ENCODE results near the gene FAM185A. TPM values are rescaled to one million over a fixed set of nuclear protein-coding genes. Genes with fewer than 3 reads are reported as not detected.

The FAM185A gene
- total RNA-seq, 6 experiments from 2014 or later, result 3.8 to 5.6 (median 4.3) TPM

DNA sequence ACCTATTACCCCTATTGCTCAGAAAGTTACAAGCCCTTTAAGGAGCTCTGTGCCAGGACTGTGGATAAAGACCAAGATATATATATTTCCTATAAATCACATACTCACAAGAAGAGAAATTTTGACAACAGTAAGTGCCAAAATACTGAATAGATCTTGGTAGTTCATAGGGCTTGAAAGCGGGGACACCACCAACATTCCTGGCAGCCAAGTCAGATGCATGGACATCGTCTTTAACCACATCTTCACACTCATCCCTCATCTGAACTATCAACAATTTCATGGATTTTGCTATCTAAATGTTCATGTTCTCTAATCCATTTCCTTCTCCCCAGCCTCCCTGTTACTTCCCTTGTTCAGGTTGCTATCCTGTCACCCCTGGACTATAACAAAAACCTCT lies 96.5 kb downstream of the FAM185A start:
- DNase-seq, result no peak

DNA sequence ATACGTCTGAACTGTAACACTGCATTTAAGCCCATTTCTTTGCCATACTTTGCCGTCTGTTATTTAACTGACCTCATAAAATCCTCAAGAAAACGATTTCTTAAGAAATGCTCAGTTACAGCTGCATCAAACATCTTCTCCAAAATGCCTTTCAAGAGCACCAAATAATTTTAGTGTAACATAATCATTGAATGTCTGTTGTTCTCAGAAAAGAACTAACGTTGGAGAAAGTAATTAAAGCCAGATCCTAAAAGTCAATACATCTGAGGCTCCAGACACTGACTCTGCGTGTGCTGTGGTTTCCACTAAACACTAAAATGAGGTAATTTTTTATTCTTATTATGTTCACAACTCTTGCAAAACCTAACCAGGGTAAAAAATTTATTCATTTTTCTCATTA lies 100.3 kb downstream of the FAM185A start:
- H3K27ac Mint-ChIP-seq, result no peak overlapping the region
- H3K36me3 Mint-ChIP-seq (ENCODE audit: low read depth), result peaks cover 10% of the 10 kb centered on the region
- DNase-seq, result no peak
- peaks cover 30% of the 10 kb centered on the region for H3K4me1 Mint-ChIP-seq (ENCODE audit: low read depth)
- peaks cover 1% of the 10 kb centered on the region for H3K27me3 Mint-ChIP-seq (ENCODE audit: insufficient read depth)
- H3K9me3 Mint-ChIP-seq, result no peaks in the 10 kb centered on the region
- TF ChIP-seq, protein P1, sequence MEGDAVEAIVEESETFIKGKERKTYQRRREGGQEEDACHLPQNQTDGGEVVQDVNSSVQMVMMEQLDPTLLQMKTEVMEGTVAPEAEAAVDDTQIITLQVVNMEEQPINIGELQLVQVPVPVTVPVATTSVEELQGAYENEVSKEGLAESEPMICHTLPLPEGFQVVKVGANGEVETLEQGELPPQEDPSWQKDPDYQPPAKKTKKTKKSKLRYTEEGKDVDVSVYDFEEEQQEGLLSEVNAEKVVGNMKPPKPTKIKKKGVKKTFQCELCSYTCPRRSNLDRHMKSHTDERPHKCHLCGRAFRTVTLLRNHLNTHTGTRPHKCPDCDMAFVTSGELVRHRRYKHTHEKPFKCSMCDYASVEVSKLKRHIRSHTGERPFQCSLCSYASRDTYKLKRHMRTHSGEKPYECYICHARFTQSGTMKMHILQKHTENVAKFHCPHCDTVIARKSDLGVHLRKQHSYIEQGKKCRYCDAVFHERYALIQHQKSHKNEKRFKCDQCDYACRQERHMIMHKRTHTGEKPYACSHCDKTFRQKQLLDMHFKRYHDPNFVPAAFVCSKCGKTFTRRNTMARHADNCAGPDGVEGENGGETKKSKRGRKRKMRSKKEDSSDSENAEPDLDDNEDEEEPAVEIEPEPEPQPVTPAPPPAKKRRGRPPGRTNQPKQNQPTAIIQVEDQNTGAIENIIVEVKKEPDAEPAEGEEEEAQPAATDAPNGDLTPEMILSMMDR (IDR thresholded peaks at IDR 0.05), result no peak
- no peak overlapping the region for H3K4me3 Mint-ChIP-seq

More for the DNA sequence above, 96.5 kb downstream of the FAM185A start:
- TF ChIP-seq, protein P1 (IDR thresholded peaks at IDR 0.05), result no peak
- no peak overlapping the region for H3K27ac Mint-ChIP-seq
- peaks cover 22% of the 10 kb centered on the region for H3K4me1 Mint-ChIP-seq (ENCODE audit: low read depth)
- no peak overlapping the region for H3K4me3 Mint-ChIP-seq
- no peaks in the 10 kb centered on the region for H3K9me3 Mint-ChIP-seq
- H3K36me3 Mint-ChIP-seq (ENCODE audit: low read depth), result peaks cover 6% of the 10 kb centered on the region; the same call in 1 of the 2 replicates
- peaks cover 1% of the 10 kb centered on the region for H3K27me3 Mint-ChIP-seq (ENCODE audit: insufficient read depth)

DNA sequence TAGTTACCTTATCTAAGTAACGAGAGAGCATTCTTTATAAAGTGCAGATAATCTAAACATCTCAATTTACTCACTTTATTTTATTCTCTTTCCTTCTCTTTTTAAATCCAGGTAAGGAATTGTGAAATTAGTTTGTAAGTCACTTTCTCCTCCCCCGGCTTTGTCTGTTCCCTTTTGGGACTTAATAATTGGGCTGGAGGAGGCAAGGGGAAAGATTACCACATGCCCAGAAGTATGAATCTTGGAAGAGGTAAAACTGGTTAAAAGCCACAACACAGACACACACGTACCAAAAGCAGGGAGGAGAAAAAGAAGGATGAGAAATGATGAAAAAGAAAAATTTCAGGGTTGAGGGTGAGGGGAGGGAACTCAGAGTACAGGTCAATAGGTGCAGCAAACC lies 100.7 kb downstream of the FAM185A start:
- no peak overlapping the region for H3K4me3 Mint-ChIP-seq
- H3K27me3 Mint-ChIP-seq (ENCODE audit: insufficient read depth), result peaks cover 1% of the 10 kb centered on the region
- peaks cover 10% of the 10 kb centered on the region for H3K36me3 Mint-ChIP-seq (ENCODE audit: low read depth)
- H3K9me3 Mint-ChIP-seq, result no peaks in the 10 kb centered on the region
- TF ChIP-seq, protein P1 (IDR thresholded peaks at IDR 0.05), result no peak
- no peak overlapping the region for H3K27ac Mint-ChIP-seq
- H3K4me1 Mint-ChIP-seq (ENCODE audit: low read depth), result peaks cover 30% of the 10 kb centered on the region
- DNase-seq, result no peak

DNA sequence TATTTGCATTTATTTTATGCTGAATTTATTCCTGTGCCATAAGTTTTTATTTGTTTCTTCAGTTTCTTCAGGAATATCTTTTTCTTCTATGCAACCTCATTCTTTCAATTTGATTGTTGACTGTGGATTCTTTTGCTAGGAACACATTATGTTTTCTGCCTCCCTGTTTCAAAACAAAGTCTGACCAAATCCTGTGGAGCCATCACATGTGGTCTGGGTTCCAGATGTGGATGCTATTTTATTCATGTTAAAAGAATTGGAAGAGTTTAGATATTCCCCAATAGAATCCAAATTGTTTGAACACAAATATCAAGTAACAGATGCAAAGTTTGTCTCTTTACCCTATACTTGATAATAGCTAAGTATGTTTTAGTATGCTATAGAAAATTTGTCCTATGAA lies 107.2 kb downstream of the FAM185A start:
- H3K27me3 Mint-ChIP-seq (ENCODE audit: insufficient read depth), result no peaks in the 10 kb centered on the region; the same call in 1 of the 2 replicates

More for the DNA sequence above, 107.2 kb downstream of the FAM185A start:
- DNase-seq, result no peak
- no peak overlapping the region for H3K27ac Mint-ChIP-seq
- H3K4me1 Mint-ChIP-seq (ENCODE audit: low read depth), result peaks cover 38% of the 10 kb centered on the region
- H3K4me3 Mint-ChIP-seq, result no peak overlapping the region
- TF ChIP-seq, protein P1 (IDR thresholded peaks at IDR 0.05), result no peak
- H3K9me3 Mint-ChIP-seq, result no peaks in the 10 kb centered on the region
- peaks cover 19% of the 10 kb centered on the region for H3K36me3 Mint-ChIP-seq (ENCODE audit: low read depth)

Other genes starting within 250 kb of the FAM185A start
- 10 to 100 TPM; 16.4 to 26.2 (median 20.2) TPM for gene RASA4B, start 231.2 kb upstream of the FAM185A start, total RNA-seq (2021; fragmentation: NEBNext Ultra II Directional; extraction: Animal tissue kit (Norgen Biotek cat#: 25700))
- gene UPK3BL2, start 205.3 kb upstream of the FAM185A start, total RNA-seq (2021; fragmentation: NEBNext Ultra II Directional; extraction: Animal tissue kit (Norgen Biotek cat#: 25700)), result 1 to 10 TPM; 6.0 to 9.8 (median 7.6) TPM
- not detected for gene SPDYE2, start 197.8 kb upstream of the FAM185A start, total RNA-seq (2021; fragmentation: NEBNext Ultra II Directional; extraction: Animal tissue kit (Norgen Biotek cat#: 25700))
- 10 to 100 TPM; 18.4 to 31.6 (median 20.1) TPM for gene POLR2J3, start 176.4 kb upstream of the FAM185A start, total RNA-seq (2021; fragmentation: NEBNext Ultra II Directional; extraction: Animal tissue kit (Norgen Biotek cat#: 25700))
- 10 to 100 TPM; 53.9 to 79.9 (median 55.9) TPM for gene RASA4, start 132.2 kb upstream of the FAM185A start, total RNA-seq (2021; fragmentation: NEBNext Ultra II Directional; extraction: Animal tissue kit (Norgen Biotek cat#: 25700))
- gene UPK3BL1, start 106.2 kb upstream of the FAM185A start, total RNA-seq (2021; fragmentation: NEBNext Ultra II Directional; extraction: Animal tissue kit (Norgen Biotek cat#: 25700)), result 10 to 100 TPM in 4 of 6 experiments, 1 to 10 TPM in 2; 3.6 to 14.3 (median 10.9) TPM
- not detected for gene SPDYE2B, start 98.7 kb upstream of the FAM185A start, total RNA-seq (2021; fragmentation: NEBNext Ultra II Directional; extraction: Animal tissue kit (Norgen Biotek cat#: 25700))
- 1 to 10 TPM; 6.3 to 8.4 (median 7.6) TPM for gene POLR2J2, start 77.3 kb upstream of the FAM185A start, total RNA-seq (2021; fragmentation: NEBNext Ultra II Directional; extraction: Animal tissue kit (Norgen Biotek cat#: 25700))
- gene LRRC17, start 164.0 kb downstream of the FAM185A start, total RNA-seq (2021; fragmentation: NEBNext Ultra II Directional; extraction: Animal tissue kit (Norgen Biotek cat#: 25700)), result 10 to 100 TPM in 2 of 6 experiments, 1 to 10 TPM in 4; 4.2 to 48.2 (median 4.8) TPM

Data from HFFc6 (cell line).